ENCODE results near the gene SDCBP2. TPM values are rescaled to one million over a fixed set of nuclear protein-coding genes. Genes with fewer than 3 reads are reported as not detected.

The SDCBP2 gene
- total RNA-seq, 2 donors from 2014 or later: 1.5 to 5.1 TPM

DNA sequence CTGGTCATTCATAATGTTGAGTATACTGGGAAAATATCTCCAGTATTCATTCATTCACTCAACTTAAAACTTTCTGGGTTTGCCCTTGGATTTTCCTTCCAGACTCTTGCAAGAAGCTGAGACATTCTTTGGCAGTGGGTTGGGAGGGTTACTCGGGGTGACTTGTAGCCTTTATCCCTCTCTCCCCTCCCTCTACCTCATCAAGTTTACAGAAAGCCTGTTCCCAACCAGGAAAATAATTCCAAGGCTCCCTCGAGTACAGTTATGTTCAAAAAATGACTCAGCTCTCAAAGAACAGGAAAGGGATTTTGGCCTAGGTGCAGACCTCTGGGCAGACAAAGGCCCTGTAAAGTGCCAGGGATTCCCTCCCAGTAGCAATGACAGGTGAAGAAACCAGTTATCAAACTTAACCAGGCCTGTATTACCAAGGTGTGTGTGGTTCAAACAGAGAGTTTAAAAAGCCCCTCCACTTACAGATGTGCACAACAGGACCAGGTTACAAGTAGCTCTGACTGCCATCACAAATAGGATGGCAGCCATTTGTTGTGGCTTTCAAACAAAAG lies 41.7 kb upstream of the SDCBP2 start:
- H3K27me3 ChIP-seq (ENCODE audit: control insufficient read depth, insufficient read depth, low read length, poor library complexity, severe bottlenecking): no peaks in the 10 kb centered on the region
- no peak overlapping the region for H3K4me3 Mint-ChIP-seq
- no peak overlapping the region for H3K27ac ChIP-seq (ENCODE audit: low read depth, low read length)
- H3K4me1 ChIP-seq (ENCODE audit: control insufficient read depth, insufficient read depth, low read length): peaks cover 6% of the 10 kb centered on the region
- no peak for DNase-seq
- no peaks in the 10 kb centered on the region for H3K9me3 ChIP-seq (ENCODE audit: control insufficient read depth, low read length)
- peaks cover 6% of the 10 kb centered on the region for H3K4me1 Mint-ChIP-seq
- no peak overlapping the region for H3K4me3 ChIP-seq (ENCODE audit: low read length)
- H3K36me3 ChIP-seq (ENCODE audit: control insufficient read depth, insufficient read depth, low read length): peaks cover 69% of the 10 kb centered on the region
- H3K27me3 Mint-ChIP-seq (ENCODE audit: insufficient read depth): no peaks in the 10 kb centered on the region
- no peak overlapping the region for H3K9ac ChIP-seq (ENCODE audit: extremely low read depth, low read length, poor library complexity, severe bottlenecking)
- WGBS, 2 experiments (ENCODE audit: insufficient coverage in 1 of 2, insufficient read length in 1 of 2): 95 to 100% methylated on average over 1 to 2 of the region's 2 CpGs
- no peaks in the 10 kb centered on the region for H3K9me3 Mint-ChIP-seq
- H3K27ac Mint-ChIP-seq: peak overlapping the region; percentile 72
- TF ChIP-seq, protein P1, sequence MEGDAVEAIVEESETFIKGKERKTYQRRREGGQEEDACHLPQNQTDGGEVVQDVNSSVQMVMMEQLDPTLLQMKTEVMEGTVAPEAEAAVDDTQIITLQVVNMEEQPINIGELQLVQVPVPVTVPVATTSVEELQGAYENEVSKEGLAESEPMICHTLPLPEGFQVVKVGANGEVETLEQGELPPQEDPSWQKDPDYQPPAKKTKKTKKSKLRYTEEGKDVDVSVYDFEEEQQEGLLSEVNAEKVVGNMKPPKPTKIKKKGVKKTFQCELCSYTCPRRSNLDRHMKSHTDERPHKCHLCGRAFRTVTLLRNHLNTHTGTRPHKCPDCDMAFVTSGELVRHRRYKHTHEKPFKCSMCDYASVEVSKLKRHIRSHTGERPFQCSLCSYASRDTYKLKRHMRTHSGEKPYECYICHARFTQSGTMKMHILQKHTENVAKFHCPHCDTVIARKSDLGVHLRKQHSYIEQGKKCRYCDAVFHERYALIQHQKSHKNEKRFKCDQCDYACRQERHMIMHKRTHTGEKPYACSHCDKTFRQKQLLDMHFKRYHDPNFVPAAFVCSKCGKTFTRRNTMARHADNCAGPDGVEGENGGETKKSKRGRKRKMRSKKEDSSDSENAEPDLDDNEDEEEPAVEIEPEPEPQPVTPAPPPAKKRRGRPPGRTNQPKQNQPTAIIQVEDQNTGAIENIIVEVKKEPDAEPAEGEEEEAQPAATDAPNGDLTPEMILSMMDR (conservative IDR thresholded peaks at IDR 0.05): no peak
- peaks cover 54% of the 10 kb centered on the region for H3K36me3 Mint-ChIP-seq (ENCODE audit: low read depth)

DNA sequence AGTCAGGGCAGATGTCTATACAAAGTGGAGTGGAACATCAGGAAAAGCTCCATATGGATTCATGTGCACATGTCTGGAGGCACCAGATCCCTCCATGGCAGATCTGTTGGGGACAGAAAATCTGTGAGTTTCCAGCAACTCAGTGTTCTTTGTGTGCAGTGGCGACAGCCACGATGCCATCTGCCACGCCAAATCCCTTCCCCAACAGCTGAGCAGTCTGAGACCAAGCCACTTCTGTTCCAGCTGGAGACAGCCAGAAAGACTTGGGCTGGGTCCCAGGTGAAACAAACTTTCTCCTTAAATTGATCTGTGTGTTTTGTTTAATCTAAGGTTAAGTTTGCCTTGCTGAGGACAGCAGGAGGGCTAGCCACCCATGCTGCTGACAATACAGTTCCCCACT lies 41.0 kb upstream of the SDCBP2 start:
- no peak overlapping the region for H3K4me3 ChIP-seq (ENCODE audit: low read length)
- Mint-ChIP-seq H3K9me3 (no peaks in the 10 kb centered on the region), H3K4me3 (no peak overlapping the region), H3K27ac (no peak overlapping the region), H3K4me1 (peaks cover 6% of the 10 kb centered on the region), H3K36me3 (ENCODE audit: low read depth) (peaks cover 56% of the 10 kb centered on the region), H3K27me3 (ENCODE audit: insufficient read depth) (no peaks in the 10 kb centered on the region)
- WGBS, 2 experiments (ENCODE audit: insufficient coverage in 1 of 2, insufficient read length in 1 of 2): 94 to 97% methylated on average over 3 of the region's 3 CpGs
- H3K9ac ChIP-seq (ENCODE audit: extremely low read depth, low read length, poor library complexity, severe bottlenecking): no peak overlapping the region
- H3K4me1 ChIP-seq (ENCODE audit: control insufficient read depth, insufficient read depth, low read length): peaks cover 6% of the 10 kb centered on the region
- TF ChIP-seq, protein P1 (conservative IDR thresholded peaks at IDR 0.05): no peak
- no peak for DNase-seq
- H3K9me3 ChIP-seq (ENCODE audit: control insufficient read depth, low read length): no peaks in the 10 kb centered on the region
- no peak overlapping the region for H3K27ac ChIP-seq (ENCODE audit: low read depth, low read length)
- peaks cover 68% of the 10 kb centered on the region for H3K36me3 ChIP-seq (ENCODE audit: control insufficient read depth, insufficient read depth, low read length)
- no peaks in the 10 kb centered on the region for H3K27me3 ChIP-seq (ENCODE audit: control insufficient read depth, insufficient read depth, low read length, poor library complexity, severe bottlenecking)

DNA sequence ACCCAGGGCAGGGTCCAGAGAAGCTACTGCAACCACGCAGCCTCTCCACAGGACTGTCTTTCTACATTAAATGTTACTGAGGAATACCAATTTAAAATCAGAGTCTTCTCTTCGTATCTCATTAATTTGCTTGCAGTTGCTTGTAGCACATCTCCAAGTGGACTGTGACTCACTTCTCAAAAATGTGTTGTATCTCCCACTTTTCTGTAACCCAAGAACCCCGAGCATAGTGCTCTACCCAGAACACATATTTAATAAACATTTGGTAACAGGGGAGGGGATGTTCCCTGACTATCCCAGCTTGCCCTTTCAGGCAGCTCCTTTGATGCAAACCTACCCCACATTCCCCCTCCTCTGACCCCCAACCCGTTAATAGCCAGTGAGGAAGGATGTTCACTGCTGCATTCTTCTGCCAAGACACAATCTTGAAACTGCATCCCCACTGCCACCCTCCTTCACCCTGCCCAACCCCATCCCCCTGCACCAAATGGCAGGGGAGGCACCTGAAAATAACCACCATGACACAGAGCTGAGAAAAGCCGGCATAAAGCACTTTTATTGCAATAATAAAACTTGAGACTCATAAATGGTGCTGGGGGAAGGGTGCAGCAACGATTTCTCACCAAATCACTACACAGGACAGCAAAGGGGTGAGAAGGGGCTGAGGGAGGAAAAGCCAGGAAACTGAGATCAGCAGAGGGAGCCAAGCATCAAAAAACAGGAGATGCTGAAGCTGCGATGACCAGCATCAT lies 39.7 kb upstream of the SDCBP2 start:
- Histone ChIP-seq H3K36me3 (ENCODE audit: control insufficient read depth, insufficient read depth, low read length) (peaks cover 61% of the 10 kb centered on the region), H3K4me3 (ENCODE audit: low read length) (no peak overlapping the region), H3K27me3 (ENCODE audit: control insufficient read depth, insufficient read depth, low read length, poor library complexity, severe bottlenecking) (no peaks in the 10 kb centered on the region), H3K9ac (ENCODE audit: extremely low read depth, low read length, poor library complexity, severe bottlenecking) (no peak overlapping the region), H3K4me1 (ENCODE audit: control insufficient read depth, insufficient read depth, low read length) (peaks cover 6% of the 10 kb centered on the region), H3K9me3 (ENCODE audit: control insufficient read depth, low read length) (no peaks in the 10 kb centered on the region), H3K27ac (ENCODE audit: low read depth, low read length) (no peak overlapping the region)
- Mint-ChIP-seq H3K27ac (no peak overlapping the region), H3K9me3 (no peaks in the 10 kb centered on the region), H3K27me3 (ENCODE audit: insufficient read depth) (no peaks in the 10 kb centered on the region), H3K36me3 (ENCODE audit: low read depth) (peaks cover 49% of the 10 kb centered on the region), H3K4me3 (no peak overlapping the region), H3K4me1 (peaks cover 6% of the 10 kb centered on the region)
- TF ChIP-seq, protein P1 (conservative IDR thresholded peaks at IDR 0.05): no peak
- DNase-seq: no peak
- WGBS, 2 experiments (ENCODE audit: insufficient coverage in 1 of 2, insufficient read length in 1 of 2): 92 to 96% methylated on average over 2 to 7 of the region's 7 CpGs
